Omental fat pad (tissue), 4 donors: ENCODE data around the gene LIMA1. TPM values are rescaled to one million over a fixed set of nuclear protein-coding genes. Genes with fewer than 3 reads are reported as not detected.
"Not testable (repeated sequence)": the region's sequence is repeated elsewhere in the genome, so short reads cannot be mapped to it uniquely, and the experiment has no call there.

Source experiments
- ATAC-seq: fragments of 150-250 bp; one replicate; pipeline ENCODE4 v1.9.1; 2016; ENCODE audit warnings: mild to moderate bottlenecking, moderate library complexity; ENCODE audit not compliant: low FRiP score
- DNase-seq: peaks from one replicate; pipeline ENCODE4 v3.0.0-alpha.2; 2019; ENCODE audit warnings: low spot score
- total RNA-seq, 4 donors: library from RNA; depleted of rRNA; stranded (reverse); fragments of >200 nt; gene quantifications; one replicate each; pipeline ENCODE4 v1.1.0, GENCODE V29; 2016
- TF ChIP-seq, protein P1 (sequence below), 3 donors: fragments of 450-650 bp; IDR thresholded peaks; one replicate each; pipeline ENCODE4 v1.5.1; 2016 to 2017; ENCODE audit warnings: antibody characterized with exemption in 3 of 3, mild to moderate bottlenecking in 3 of 3, moderate library complexity in 2 of 3

LIMA1 gene
- total RNA-seq, 4 donors from 2014 or later, result 129 to 319 (median 176) TPM

DNA sequence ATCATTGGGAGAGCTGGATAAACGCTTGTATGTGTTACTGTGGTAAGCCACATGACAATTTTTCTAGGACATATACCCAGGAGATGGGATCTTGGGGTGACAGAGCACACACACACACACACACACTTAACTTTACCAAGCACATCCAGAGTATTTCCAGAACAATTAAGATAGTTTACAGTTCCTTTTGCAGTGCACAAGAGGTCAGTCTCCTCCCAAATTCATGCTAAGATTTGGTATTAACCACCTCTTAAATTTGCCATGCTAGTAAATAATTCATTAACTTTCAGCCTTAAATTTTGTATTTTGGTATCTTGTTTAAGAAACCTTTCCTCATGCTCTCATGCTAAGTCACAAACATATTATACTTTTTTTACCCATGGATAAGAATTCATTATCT, 33.9 kb upstream of the LIMA1 start:
- no peak for ATAC-seq
- no peak for DNase-seq
- TF ChIP-seq, protein P1, sequence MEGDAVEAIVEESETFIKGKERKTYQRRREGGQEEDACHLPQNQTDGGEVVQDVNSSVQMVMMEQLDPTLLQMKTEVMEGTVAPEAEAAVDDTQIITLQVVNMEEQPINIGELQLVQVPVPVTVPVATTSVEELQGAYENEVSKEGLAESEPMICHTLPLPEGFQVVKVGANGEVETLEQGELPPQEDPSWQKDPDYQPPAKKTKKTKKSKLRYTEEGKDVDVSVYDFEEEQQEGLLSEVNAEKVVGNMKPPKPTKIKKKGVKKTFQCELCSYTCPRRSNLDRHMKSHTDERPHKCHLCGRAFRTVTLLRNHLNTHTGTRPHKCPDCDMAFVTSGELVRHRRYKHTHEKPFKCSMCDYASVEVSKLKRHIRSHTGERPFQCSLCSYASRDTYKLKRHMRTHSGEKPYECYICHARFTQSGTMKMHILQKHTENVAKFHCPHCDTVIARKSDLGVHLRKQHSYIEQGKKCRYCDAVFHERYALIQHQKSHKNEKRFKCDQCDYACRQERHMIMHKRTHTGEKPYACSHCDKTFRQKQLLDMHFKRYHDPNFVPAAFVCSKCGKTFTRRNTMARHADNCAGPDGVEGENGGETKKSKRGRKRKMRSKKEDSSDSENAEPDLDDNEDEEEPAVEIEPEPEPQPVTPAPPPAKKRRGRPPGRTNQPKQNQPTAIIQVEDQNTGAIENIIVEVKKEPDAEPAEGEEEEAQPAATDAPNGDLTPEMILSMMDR (IDR thresholded peaks at IDR 0.05), result no peak

DNA sequence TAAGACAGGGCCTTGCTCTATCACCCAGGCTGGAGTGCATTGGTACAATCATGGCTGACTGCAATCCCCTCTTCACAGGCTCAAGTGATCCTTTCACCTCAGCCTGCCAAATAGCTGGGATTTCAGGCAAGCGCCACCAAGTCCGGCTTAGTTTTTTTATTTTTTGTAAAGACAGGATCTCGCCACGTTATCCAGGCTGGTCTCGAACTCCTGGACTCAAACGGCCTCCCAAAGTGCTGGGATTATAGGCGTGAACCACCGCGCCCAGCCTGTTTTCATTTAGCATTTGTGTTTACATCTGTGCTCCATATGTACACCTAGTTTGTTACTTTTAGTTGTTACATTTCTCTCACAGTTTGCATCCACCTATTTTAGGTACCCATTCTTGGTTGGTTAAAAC, 32.5 kb upstream of the LIMA1 start:
- DNase-seq, result no peak
- ATAC-seq, result no peak
- TF ChIP-seq, protein P1 (IDR thresholded peaks at IDR 0.05), result no peak

DNA sequence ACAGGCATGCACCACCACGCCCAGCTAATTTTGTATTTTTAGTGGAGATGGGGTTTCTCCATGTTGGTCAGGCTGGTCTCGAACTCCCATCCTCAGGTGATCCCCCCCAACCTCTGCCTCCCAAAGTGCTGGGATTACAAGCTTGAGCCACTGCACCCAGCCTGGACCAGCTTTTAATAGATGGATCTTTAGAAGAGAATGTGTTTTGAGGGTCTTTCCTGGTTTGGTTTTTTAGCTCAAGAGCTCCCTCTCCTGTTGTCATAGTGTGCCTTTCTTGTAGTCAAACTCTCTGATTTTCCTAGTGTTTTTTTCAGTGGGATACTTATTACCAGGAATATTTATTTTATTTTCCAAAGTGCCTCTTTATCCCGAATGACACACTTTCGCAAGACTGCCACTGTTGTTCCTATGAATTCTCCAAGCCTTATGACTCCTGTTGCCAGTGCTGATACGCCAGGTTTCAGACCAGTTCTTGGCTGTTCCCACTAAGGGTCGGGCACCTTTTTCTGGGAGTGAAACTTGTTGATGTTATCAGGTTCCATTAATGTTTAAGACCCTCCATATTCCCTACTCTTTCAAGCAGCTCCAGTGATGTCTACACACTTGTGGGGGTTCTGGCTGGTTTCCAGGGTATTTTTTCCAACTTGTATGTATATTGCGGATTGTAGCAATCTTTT, 31.5 kb upstream of the LIMA1 start:
- TF ChIP-seq, protein P1 (IDR thresholded peaks at IDR 0.05), result no peak
- DNase-seq (no peak), ATAC-seq (no peak)

DNA sequence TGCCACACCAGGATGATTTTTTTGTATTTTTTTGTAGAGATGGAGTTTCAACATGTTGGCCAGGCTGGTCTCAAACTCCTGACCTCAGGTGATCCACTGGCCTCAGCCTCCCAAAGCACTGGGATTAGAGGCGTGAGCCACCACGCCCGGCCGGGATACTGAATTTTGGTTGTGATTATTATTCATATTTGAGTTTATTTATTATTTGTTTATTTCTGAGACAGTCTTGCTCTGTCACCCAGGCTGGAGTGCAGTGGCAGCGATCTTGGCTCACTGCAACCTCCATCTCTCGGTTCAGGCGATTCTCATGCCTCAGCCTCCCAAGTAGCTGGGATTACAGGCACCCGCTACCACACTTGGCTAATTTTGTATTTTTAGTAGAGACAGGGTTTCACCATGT, 30.7 kb upstream of the LIMA1 start:
- not testable (repeated sequence) for ATAC-seq, DNase-seq

DNA sequence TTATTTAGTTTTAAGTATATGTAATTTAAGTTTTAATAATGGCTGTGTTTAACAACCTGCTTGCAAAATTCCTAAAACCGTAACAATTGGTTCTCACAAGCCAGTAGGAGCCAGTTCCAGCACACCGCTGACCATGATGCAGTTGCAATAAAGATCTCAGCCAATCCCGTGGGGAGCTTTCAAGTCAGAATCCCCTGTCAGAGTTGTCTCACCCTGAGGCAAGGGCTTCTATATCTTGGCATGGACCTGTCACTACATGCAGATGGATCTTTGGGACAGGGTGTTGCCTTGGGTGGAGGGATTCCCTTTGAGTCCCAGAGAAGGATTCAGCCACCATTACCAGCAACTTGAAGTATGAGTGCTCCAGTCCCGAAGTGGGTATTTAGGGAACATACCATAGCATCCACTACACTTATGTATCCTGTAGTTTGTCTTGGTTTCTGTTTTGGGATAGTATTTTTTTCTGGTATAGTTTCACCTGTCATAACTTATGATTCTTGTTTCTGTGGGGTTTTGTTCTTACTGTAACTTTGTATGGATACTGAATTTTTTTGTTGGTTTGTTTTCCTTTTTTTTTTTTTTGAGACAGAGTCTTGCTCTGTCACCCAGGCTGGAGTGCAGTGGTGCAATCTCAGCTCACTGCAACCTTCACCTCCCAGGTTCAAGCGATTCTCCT, 30.1 kb upstream of the LIMA1 start:
- DNase-seq, result no peak
- no peak for ATAC-seq

DNA sequence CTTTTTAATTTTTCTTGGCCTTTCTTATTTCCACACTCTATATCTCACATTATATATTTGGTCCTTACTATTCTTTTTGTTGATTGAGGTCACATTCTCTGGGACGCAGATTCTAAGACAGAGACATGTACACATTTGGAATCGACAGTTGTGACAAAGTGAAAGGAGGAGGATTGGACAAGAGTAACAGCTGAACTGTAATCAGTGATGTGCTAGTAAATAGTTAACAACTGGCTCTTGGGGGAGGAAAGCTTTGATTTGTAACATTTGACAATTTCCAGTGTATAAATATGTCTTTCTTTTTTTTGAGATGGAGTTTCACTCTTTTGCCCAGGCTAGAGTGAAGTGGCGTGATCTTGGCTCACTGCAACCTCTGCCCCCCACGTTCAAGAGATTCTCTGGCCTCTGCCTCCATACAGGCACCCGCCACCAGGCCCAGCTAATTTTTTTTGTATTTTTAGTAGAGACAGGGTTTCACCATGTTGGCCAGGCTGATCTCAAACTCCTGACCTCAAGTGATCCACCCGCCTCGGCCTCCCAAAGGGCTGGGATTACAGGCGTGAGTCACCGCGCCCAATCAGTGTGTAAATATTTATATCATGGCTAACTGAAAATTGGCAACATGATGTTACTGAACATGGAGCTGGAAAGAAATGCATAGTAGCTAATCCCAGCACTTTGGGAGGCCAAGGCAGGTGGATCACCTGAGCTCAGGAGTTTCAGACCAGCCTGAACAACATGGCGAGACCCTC, 28.7 kb upstream of the LIMA1 start:
- ATAC-seq, DNase-seq: not testable (repeated sequence)

More for the DNA sequence above, 30.1 kb upstream of the LIMA1 start:
- TF ChIP-seq, protein P1 (IDR thresholded peaks at IDR 0.05), result no peak

DNA sequence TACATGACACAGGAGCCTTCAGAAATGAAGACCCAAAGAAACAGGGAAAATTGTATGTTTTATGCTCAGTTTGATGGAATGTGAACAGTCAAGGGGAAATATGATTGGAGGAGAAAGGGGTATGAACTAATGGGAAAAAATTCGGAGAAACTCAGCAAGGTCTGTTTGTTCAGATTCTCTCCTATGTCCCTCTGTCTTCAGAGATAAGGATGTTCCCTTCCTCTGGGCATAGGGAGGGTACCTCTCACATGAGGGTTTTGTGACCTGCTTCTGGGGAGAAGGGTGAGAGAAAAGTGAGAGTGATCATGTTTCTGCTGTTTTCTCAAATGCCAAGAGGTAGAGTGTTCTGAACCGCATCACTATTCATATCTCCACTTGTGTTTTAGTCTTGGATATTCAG, 26.6 kb upstream of the LIMA1 start:
- TF ChIP-seq, protein P1 (IDR thresholded peaks at IDR 0.05), result no peak
- DNase-seq, result no peak
- ATAC-seq, result no peak

DNA sequence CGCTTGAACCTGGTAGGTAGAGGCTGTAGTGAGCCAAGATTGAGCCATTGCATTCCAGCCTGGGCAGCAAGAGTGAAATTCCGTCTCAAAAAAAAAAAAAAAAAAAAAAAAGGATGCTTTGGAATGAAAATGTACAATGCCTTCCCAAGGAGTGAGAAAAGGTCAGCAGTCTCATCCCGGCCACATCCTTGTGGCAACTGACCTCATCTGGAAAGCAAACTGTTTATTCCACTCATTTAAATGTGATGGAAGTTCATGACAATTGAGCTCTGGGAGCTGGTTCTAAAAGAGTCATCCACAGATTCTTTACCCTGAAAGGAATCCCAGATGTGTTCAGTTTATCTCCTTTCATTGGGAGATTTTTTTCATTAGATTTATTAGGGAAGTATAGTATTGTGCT, 19.4 kb upstream of the LIMA1 start:
- DNase-seq (no peak), ATAC-seq (no peak)
- TF ChIP-seq, protein P1 (IDR thresholded peaks at IDR 0.05), result no peak
